Thyroid gland (tissue), 4 donors: ENCODE measurements around the gene LSP1.

Experiments used
- POLR2A ChIP-seq, 2 donors: fragments of 450-650 bp; IDR thresholded peaks; one replicate each; pipeline ENCODE4 v1.6.1; 2017; ENCODE audit warnings: antibody characterized with exemption in 2 of 2, mild to moderate bottlenecking in 2 of 2, moderate library complexity in 1 of 2
- TF ChIP-seq, protein P1 (sequence below), 6 experiments: fragments of 200-600 bp in 3 of 6; fragments of 450-650 bp in 3 of 6; sonication (generic) in 3 of 6; IDR thresholded peaks; one replicate each; pipeline ENCODE4 v1.5.1; 2016 to 2019; ENCODE audit warnings: antibody characterized with exemption in 6 of 6, mild to moderate bottlenecking in 2 of 6, inconsistent platforms in 1 of 6, moderate library complexity in 1 of 6

DNA sequence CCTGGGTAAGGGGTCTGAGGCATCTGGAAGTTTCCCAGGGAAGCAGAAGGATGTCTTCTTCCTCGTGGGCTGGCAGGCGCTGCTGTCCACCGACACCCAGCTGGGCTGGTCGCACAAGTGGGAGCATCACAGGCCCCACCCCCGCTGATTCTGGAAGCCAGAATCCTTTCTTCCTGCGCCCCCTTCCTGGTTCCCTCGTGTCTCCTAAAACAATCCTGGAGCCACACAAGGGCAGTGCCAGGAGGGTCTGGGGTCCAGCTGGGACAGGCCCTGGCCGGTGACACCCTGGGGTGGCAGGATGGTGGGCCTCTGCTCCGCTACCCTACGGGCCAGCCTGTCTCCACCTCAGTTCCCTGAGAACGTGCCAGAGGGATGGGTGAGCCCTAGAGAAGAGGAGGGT lies 4.2 kb downstream of the LSP1 start:
- no peak for TF ChIP-seq POLR2A (IDR thresholded peaks at IDR 0.05)
- TF ChIP-seq, protein P1, sequence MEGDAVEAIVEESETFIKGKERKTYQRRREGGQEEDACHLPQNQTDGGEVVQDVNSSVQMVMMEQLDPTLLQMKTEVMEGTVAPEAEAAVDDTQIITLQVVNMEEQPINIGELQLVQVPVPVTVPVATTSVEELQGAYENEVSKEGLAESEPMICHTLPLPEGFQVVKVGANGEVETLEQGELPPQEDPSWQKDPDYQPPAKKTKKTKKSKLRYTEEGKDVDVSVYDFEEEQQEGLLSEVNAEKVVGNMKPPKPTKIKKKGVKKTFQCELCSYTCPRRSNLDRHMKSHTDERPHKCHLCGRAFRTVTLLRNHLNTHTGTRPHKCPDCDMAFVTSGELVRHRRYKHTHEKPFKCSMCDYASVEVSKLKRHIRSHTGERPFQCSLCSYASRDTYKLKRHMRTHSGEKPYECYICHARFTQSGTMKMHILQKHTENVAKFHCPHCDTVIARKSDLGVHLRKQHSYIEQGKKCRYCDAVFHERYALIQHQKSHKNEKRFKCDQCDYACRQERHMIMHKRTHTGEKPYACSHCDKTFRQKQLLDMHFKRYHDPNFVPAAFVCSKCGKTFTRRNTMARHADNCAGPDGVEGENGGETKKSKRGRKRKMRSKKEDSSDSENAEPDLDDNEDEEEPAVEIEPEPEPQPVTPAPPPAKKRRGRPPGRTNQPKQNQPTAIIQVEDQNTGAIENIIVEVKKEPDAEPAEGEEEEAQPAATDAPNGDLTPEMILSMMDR (IDR thresholded peaks at IDR 0.05) = no peak
